ENCODE data around the gene PSMD4. TPM values are rescaled to one million over a fixed set of nuclear protein-coding genes. Genes with fewer than 3 reads are reported as not detected.
A peak's percentile ranks its signal among the peaks of the same experiment; 100 is the strongest.

PSMD4 gene
- total RNA-seq, 2 experiments from 2014 or later = 170 to 190 TPM

DNA sequence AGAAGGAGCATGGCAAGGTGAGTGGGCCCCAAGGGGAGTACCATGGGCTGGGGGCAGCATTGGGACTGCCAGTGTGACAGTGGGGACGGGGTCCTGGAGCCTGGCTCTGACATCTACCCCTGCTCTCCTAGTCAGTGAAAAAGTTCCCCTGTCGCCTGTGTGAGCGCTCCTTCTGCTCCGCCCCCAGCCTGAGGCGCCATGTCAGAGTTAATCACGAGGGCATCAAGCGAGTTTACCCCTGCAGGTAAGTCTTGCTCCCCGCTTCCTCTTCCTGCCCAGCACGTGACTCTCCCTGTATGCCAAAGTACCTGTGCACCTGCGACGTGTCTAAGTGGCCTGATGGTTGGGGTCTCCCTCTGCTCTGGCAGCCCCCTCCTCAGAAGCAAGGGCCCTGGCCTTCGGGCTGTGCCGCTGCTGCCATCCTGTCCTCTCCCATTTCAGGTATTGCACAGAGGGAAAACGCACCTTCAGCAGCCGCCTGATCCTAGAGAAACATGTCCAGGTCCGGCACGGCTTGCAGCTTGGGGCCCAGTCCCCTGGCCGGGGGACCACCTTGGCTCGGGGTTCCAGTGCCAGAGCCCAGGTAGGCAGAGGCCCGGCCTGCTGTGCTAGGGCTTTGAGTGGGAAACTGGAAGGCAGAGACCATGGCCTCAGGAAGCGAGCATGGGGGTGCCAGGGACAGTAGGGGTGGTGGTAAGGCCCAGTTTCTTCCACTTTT lies 35.6 kb downstream of the PSMD4 start:
- POLR2A ChIA-PET = no interaction called here
- Mint-ChIP-seq H3K4me1 (peaks cover 6% of the 10 kb centered on the region), H3K9me3 (no peaks in the 10 kb centered on the region), H3K27me3 (no peaks in the 10 kb centered on the region), H3K4me3 (no peak overlapping the region), H3K36me3 (ENCODE audit: low read depth) (peaks cover 54% of the 10 kb centered on the region), H3K27ac (no peak overlapping the region)
- CTCF ChIA-PET = no interaction called here
- DNase-seq = no peak

DNA sequence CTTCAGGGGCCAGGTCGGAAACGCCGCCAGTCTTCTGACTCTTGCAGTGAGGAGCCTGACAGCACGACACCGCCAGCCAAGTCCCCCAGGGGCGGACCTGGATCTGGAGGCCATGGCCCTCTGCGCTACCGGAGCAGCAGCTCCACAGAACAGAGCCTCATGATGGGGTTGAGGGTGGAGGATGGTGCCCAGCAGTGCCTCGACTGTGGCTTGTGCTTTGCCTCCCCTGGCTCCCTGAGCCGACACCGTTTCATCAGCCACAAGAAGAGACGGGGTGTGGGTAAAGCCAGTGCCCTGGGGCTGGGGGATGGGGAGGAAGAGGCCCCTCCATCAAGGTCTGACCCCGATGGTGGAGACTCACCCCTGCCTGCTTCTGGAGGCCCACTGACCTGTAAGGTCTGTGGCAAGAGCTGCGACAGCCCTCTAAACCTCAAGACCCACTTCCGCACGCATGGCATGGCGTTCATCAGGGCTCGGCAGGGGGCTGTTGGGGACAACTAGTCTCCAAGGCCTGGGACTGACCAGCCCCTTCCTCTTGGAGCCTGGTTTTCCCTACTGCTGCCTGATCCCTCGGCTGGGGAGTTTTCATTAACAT lies 36.3 kb downstream of the PSMD4 start:
- H3K27me3 Mint-ChIP-seq = no peaks in the 10 kb centered on the region
- POLR2A ChIA-PET = no interaction called here

DNA sequence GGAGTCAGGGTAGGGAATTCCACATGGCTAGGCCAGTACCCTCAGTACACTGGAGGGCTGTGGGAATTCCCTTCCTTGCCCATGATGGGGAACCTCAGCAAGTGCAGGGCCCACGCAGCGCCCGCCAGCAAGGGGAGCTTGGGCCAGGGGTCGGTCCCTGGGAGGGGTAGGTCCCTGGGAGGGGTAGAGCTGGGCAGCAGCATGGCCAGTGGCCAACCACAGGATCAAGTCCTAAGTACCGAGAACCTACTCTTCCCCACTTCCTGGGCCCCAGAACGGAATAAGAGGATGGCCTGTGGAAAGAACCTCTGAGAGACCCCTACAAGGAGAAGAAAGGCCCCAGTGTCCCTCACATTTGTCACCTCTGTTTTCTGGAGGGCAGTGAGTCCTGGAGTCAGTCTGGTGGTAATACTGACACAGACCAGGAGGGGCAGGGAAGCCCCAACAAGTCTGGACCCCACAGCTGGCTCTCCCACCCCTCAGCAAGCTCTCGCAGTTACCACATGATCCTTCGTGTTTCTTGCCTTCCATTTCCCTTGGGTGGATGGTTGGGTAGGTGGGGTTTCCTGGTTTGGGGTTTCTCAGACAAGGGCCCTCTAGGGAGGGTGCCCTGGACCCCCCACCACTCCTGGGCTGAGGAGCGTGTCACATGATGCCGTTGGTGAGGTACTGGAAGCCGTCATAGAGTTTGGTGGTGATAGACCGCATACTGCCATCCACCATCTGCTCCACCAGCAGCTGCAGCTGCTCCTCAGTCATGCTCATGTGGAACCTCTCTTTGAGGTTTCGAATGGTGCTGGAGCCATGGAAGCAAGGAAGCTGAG lies 37.9 kb downstream of the PSMD4 start:
- H3K4me1 Mint-ChIP-seq = peaks cover 6% of the 10 kb centered on the region
- peaks cover 46% of the 10 kb centered on the region for H3K36me3 Mint-ChIP-seq (ENCODE audit: low read depth)
- POLR2A ChIA-PET = no interaction called here
- H3K27ac Mint-ChIP-seq = peak overlapping the region; percentile 54
- no peaks in the 10 kb centered on the region for H3K27me3 Mint-ChIP-seq
- no peaks in the 10 kb centered on the region for H3K9me3 Mint-ChIP-seq
- CTCF ChIA-PET = interaction anchor here (0.6 to 2.1 kb wide), 5 partner anchors 9 to 56 kb away, joined by 4 to 6 read pairs (median 5); partner anchors contain the start of gene ZNF687
- H3K4me3 Mint-ChIP-seq = no peak overlapping the region
- DNase-seq = no peak

More for the DNA sequence above, 36.3 kb downstream of the PSMD4 start:
- no peaks in the 10 kb centered on the region for H3K9me3 Mint-ChIP-seq
- CTCF ChIA-PET = no interaction called here
- H3K4me1 Mint-ChIP-seq = peaks cover 6% of the 10 kb centered on the region
- no peak overlapping the region for H3K4me3 Mint-ChIP-seq
- H3K27ac Mint-ChIP-seq = no peak overlapping the region
- DNase-seq = no peak
- peaks cover 54% of the 10 kb centered on the region for H3K36me3 Mint-ChIP-seq (ENCODE audit: low read depth)

DNA sequence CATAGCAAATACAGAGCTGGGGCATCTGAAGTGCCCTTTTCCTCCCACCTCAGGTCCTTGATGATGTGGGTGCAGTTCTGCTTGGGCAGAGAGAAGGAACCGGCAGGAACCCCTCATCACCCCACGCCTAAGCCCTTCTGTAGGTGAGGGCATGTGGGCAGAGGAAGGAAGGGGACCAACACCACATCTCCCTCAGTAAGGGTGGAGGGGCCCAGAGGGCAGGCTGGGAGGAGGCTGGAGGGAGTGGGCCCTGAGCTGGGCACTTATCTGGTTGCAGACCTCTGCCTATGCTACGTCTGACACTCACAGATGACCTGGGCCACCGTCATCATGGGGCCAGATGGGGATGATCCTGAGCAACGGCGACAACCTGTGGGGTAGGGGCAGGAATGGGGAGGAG lies 38.6 kb downstream of the PSMD4 start:
- Mint-ChIP-seq H3K4me3 (no peak overlapping the region), H3K4me1 (peaks cover 6% of the 10 kb centered on the region), H3K27me3 (no peaks in the 10 kb centered on the region), H3K27ac (peak overlapping the region; percentile 6), H3K9me3 (no peaks in the 10 kb centered on the region), H3K36me3 (ENCODE audit: low read depth) (peaks cover 50% of the 10 kb centered on the region)
- POLR2A ChIA-PET = no interaction called here
- CTCF ChIA-PET = interaction anchor here (0.6 to 2.1 kb wide), 4 partner anchors 8 to 55 kb away, joined by 4 to 6 read pairs (median 4); no protein-coding TSS in a partner anchor
- DNase-seq = no peak

DNA sequence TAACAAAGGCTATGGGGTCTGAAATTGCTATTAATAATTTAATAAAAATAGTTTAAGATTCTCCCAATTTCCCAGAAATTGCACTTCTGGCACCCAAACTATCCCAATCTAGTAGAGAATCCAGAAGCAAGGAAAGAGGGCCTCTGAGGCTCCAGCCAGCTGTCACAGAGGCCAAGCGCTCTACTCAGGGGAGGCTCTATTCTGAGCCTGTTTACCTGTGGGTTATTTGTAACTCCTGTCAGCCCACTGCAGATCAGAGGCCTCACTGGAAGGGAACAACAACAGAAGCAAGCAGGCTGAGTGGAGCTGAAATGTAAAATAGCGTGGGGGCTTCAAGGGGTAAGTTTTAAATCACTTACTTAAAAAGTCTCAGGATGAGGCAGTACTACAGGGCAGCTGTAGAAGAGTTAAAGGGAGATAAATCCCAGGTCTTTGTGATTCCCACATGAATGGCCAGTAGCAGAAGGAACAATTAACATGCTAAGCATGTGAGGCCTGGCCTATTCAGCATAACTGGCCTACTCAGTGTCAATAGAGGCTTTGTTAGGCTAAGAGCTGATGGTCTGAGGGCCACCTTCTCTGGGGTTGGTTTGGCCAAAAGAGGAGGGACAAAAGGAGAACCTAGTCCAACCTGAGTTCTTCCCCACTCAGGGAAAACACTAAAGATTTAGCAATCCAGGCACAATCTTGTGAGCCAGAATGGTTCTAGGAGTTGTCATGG lies 40.4 kb downstream of the PSMD4 start:
- no peaks in the 10 kb centered on the region for H3K4me1 Mint-ChIP-seq

DNA sequence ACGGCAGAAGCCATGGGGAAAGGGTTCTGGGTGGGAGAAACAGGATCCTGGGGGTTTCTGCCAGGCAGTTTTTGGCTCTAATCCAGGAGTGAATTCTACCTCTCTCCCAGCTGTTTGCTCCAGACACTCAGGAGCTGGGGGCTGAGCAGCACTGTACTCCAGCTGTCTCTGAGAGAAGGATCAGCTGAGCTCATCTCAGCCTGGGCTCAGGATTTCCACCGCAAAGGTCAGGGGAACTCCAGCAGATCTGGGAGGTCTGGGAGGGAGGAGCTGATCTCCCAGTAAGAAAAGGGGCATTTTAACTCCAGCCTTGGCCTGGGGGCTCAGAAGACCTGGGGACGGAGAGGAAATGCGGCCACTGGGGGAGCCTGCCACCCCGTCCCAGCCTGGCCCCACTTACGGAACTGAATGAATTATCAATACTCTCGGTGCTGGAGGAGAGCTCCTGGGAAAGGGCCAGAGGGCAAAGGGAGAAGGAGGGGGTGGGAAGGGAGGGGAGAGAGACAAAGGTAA lies 55.3 kb downstream of the PSMD4 start:
- peaks cover 53% of the 10 kb centered on the region for H3K36me3 Mint-ChIP-seq (ENCODE audit: low read depth)
- no peak overlapping the region for H3K27ac Mint-ChIP-seq
- H3K4me3 Mint-ChIP-seq = no peak overlapping the region
- H3K9me3 Mint-ChIP-seq = no peaks in the 10 kb centered on the region
- no peaks in the 10 kb centered on the region for H3K27me3 Mint-ChIP-seq
- peaks cover 23% of the 10 kb centered on the region for H3K4me1 Mint-ChIP-seq
- no peak for DNase-seq
- POLR2A ChIA-PET = no interaction called here
- CTCF ChIA-PET = interaction anchor here (0.6 to 5.7 kb wide), 6 partner anchors 9 to 185 kb away, joined by 3 to 50 read pairs (median 7); partner anchors contain the start of gene PI4KB

More for the DNA sequence above, 40.4 kb downstream of the PSMD4 start:
- Mint-ChIP-seq H3K9me3 (no peaks in the 10 kb centered on the region), H3K27ac (no peak overlapping the region), H3K27me3 (no peaks in the 10 kb centered on the region), H3K36me3 (ENCODE audit: low read depth) (peaks cover 53% of the 10 kb centered on the region), H3K4me3 (no peak overlapping the region)
- no peak for DNase-seq
- ChIA-PET POLR2A (interaction anchor here (0.5 kb wide), 1 partner anchor 10 kb away, joined by 3 read pairs; no protein-coding TSS in a partner anchor), CTCF (interaction anchor here (1.4 to 2.8 kb wide), 3 partner anchors 9 to 46 kb away, joined by 3 to 9 read pairs (median 4); no protein-coding TSS in a partner anchor)

DNA sequence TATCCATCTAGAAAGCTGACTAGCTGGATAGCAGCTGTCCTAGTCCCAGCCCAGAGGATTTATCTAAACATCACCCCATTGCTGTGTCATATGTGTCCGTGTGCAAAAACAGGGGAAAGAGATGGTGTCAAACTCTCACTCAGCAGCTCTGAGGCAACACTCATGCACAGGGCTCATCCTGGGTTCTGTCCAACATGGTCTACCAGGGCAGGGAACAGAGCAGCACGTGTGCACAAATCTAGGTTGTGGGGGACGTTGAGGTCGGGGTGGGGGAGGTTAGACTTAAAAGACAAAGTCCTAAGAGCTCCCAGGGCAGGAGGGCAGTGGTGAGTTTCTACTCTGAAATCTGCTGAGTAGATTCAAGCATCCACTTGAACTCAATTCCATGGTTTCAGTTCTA lies 56.5 kb downstream of the PSMD4 start:
- Mint-ChIP-seq H3K4me1 (peaks cover 23% of the 10 kb centered on the region), H3K9me3 (no peaks in the 10 kb centered on the region), H3K4me3 (no peak overlapping the region), H3K36me3 (ENCODE audit: low read depth) (peaks cover 53% of the 10 kb centered on the region), H3K27ac (no peak overlapping the region), H3K27me3 (no peaks in the 10 kb centered on the region)
- ChIA-PET CTCF (interaction anchor here (0.9 to 5.7 kb wide), 10 partner anchors 10 to 59 kb away, joined by 3 to 50 read pairs (median 6); partner anchors contain the start of genes PI4KB and ZNF687), POLR2A (interaction anchor here (1.5 kb wide), 1 partner anchor 30 kb away, joined by 4 read pairs; the partner anchor contains the start of gene ZNF687)
- no peak for DNase-seq

DNA sequence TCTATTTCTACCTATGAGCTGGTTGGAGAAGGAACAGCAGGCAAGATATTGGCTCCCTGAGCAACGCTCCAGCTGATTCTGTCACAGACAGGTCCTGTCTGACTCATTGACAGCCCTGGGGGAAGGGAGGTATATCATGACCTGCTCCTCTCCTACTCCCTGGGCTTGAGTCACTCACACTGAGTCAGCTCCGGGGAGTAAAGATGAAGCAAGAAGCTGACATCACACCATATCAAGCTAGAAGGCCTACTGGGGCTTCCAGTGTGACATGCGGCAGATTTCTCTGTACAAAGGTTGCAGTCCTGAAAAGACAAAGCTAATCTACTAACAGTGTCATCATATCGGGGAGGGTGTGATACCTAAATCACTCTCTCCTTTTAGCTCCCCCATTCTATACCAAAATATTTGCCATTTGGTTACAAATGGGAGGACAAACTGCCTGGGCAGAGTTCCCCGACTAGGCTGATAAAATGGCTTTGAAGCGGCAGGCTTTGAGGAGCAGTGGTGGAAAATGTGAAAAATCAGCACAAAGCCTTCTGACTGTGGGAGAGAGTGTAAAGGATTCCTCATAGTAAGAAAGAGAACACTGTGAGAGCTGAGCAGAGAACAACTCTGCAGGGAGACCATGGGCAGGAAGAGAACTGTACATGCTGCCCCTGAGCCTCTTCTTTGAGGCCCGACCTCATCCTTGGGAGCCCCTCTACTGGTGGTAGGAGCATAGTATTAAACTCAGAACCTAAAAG lies 57.2 kb downstream of the PSMD4 start:
- peak; percentile 45 for DNase-seq
- Mint-ChIP-seq H3K27ac (peak overlapping the region; percentile 7), H3K9me3 (no peaks in the 10 kb centered on the region), H3K4me3 (no peak overlapping the region), H3K27me3 (no peaks in the 10 kb centered on the region), H3K4me1 (peaks cover 23% of the 10 kb centered on the region), H3K36me3 (ENCODE audit: low read depth) (peaks cover 52% of the 10 kb centered on the region)
- ChIA-PET CTCF (interaction anchor here (0.9 to 5.7 kb wide), 12 partner anchors 8 to 60 kb away, joined by 3 to 50 read pairs (median 4); partner anchors contain the start of genes PI4KB and ZNF687), POLR2A (interaction anchor here (0.5 to 1.5 kb wide), 3 partner anchors 30 to 262 kb away, joined by 3 to 12 read pairs (median 4); partner anchors contain the start of gene ZNF687)

DNA sequence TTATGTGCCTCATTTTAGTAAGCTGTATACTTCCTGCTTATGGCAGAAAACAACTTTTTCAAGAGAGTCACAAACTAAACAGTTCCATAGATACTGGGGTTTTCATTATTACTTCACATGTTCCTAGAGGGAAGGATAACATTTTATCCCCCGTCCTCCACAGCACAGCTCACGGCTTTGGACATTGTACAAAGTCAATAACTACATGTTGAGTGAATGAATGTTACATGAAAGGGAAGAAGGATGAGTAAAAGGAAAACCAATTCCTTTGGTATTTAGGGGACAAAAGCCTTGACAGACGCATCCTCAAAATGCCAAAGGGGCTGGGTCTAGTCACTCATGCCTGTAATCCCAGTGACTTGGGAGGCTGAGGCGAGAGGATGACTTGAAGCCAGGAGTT lies 57.9 kb downstream of the PSMD4 start:
- CTCF ChIA-PET = interaction anchor here (0.9 to 5.7 kb wide), 7 partner anchors 9 to 57 kb away, joined by 3 to 50 read pairs (median 7); partner anchors contain the start of genes PI4KB and ZNF687
- no peaks in the 10 kb centered on the region for H3K9me3 Mint-ChIP-seq
- H3K4me3 Mint-ChIP-seq = no peak overlapping the region
- DNase-seq = no peak
- H3K27ac Mint-ChIP-seq = no peak overlapping the region
- no peaks in the 10 kb centered on the region for H3K27me3 Mint-ChIP-seq
- H3K4me1 Mint-ChIP-seq = peaks cover 23% of the 10 kb centered on the region
- peaks cover 48% of the 10 kb centered on the region for H3K36me3 Mint-ChIP-seq (ENCODE audit: low read depth)
- POLR2A ChIA-PET = interaction anchor here (0.6 to 1.5 kb wide), 2 partner anchors 31 to 95 kb away, joined by 3 to 4 read pairs; partner anchors contain the start of gene ZNF687

DNA sequence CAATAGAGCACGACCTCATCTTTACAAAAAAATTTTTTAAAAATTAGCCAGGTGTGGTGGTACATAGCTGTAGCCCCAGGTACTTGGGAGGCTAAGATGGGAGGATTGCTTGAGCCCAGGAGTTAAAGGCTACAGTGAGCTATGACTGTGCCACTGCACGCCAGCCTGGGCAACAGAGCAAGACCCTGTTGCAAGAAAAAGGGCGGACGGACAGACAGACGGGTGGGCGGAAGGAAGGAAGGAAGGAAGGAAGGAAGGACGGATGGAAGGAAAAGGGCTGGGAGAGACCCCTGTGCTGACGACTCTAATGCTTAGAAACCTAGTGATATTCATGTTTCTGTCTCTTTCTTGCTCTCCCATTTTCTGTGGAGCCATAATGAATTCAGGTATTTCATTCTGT lies 58.3 kb downstream of the PSMD4 start:
- no peak overlapping the region for H3K27ac Mint-ChIP-seq

DNA sequence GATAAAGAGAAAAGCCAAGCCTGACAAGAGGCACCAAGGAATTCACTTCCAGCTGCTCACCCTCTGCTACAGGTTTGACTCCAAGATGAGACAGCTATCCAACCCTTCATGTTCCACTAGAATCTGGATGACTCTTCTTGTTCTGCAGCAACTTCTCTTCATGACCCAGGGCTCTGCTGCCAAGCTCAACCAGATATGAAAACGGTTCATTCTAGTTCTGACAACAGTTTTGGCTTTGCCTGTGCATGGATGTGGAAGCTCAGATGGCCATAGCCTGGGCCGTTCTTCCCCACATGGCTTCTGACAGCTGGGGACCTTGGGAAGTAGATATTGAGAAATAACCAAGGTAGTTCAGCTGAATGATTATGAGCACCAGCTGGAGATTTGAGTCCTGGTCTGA lies 59.0 kb downstream of the PSMD4 start:
- H3K4me3 Mint-ChIP-seq = no peak overlapping the region
- peaks cover 23% of the 10 kb centered on the region for H3K4me1 Mint-ChIP-seq
- ChIA-PET CTCF (interaction anchor here (1.3 to 5.7 kb wide), 3 partner anchors 11 to 27 kb away, joined by 3 to 50 read pairs (median 12); partner anchors contain the start of gene PI4KB), POLR2A (no interaction called here)
- peaks cover 47% of the 10 kb centered on the region for H3K36me3 Mint-ChIP-seq (ENCODE audit: low read depth)
- no peak overlapping the region for H3K27ac Mint-ChIP-seq
- no peaks in the 10 kb centered on the region for H3K9me3 Mint-ChIP-seq
- no peaks in the 10 kb centered on the region for H3K27me3 Mint-ChIP-seq
- DNase-seq = no peak

More for the DNA sequence above, 58.3 kb downstream of the PSMD4 start:
- ChIA-PET CTCF (interaction anchor here (0.9 to 5.7 kb wide), 6 partner anchors 9 to 32 kb away, joined by 3 to 50 read pairs (median 8); partner anchors contain the start of genes PI4KB and ZNF687), POLR2A (interaction anchor here (0.6 kb wide), 1 partner anchor 96 kb away, joined by 3 read pairs; no protein-coding TSS in a partner anchor)
- Mint-ChIP-seq H3K4me3 (no peak overlapping the region), H3K9me3 (no peaks in the 10 kb centered on the region), H3K27me3 (no peaks in the 10 kb centered on the region), H3K36me3 (ENCODE audit: low read depth) (peaks cover 47% of the 10 kb centered on the region), H3K4me1 (peaks cover 23% of the 10 kb centered on the region)
- no peak for DNase-seq

Measured in activated CD4-positive, alpha-beta T cell treated with anti-CD3 and anti-CD28 coated beads, Interleukin-2, amount 10 ng/mL, durations not matched to agents 7 days and 5 days (primary cell).